Adrenal gland (tissue), 12 donors: ENCODE measurements around the gene FYN. TPM values are rescaled to one million over a fixed set of nuclear protein-coding genes. Genes with fewer than 3 reads are reported as not detected.
A peak's percentile ranks its signal among the peaks of the same experiment; 100 is the strongest.

Experiments used
- DNase-seq, 7 donors: peaks; one replicate each; pipeline ENCODE4 v3.0.0-alpha.2; 2019 to 2020
- H3K27ac ChIP-seq, 5 donors: fragments of 200-600 bp; sonication (generic) in 4 of 5; 1 replicate in 3 of 5; 2 replicates in 2 of 5; pipeline versions ENCODE4 v1.5.1 to v1.8.0; 2016 to 2020; ENCODE audit warnings: mild to moderate bottlenecking in 1 of 5
- H3K27me3 ChIP-seq: fragments of 200-600 bp; 2 replicates; pipeline ENCODE4 v1.8.0; 2021
- H3K36me3 ChIP-seq, 2 donors: fragments of 200-600 bp; replicated peaks in 1 of 2; 1 replicate in 1 of 2; 2 replicates in 1 of 2; pipeline versions ENCODE4 v1.5.1 to v1.8.0; 2018 to 2022
- H3K4me1 ChIP-seq, 2 donors: fragments of 200-600 bp; replicated peaks in 1 of 2; 1 replicate in 1 of 2; 2 replicates in 1 of 2; pipeline versions ENCODE4 v1.5.1 to v1.8.0; 2018 to 2021
- H3K4me3 ChIP-seq, 4 donors: fragments of 200-600 bp; sonication (generic) in 3 of 4; one replicate each; pipeline ENCODE4 v1.5.1; 2016 to 2018
- H3K9me3 ChIP-seq, 3 donors: fragments of 200-600 bp; sonication (generic) in 1 of 3; replicated peaks in 1 of 3; 1 replicate in 2 of 3; 2 replicates in 1 of 3; pipeline versions ENCODE4 v1.5.1 to v1.8.0; 2016 to 2021
- CTCF ChIP-seq, 6 experiments: fragments of 450-650 bp in 4 of 6; fragments of 200-600 bp in 2 of 6; sonication (generic) in 1 of 6; IDR thresholded peaks; 1 replicate in 5 of 6; 2 replicates in 1 of 6; pipeline versions ENCODE4 v1.5.1 to v1.8.0; 2016 to 2021; ENCODE audit warnings: antibody characterized with exemption in 6 of 6, mild to moderate bottlenecking in 2 of 6, moderate library complexity in 1 of 6
- POLR2A ChIP-seq, 2 donors: fragments of 450-650 bp; IDR thresholded peaks; one replicate each; pipeline ENCODE4 v1.6.1; 2017; ENCODE audit warnings: antibody characterized with exemption in 2 of 2, mild to moderate bottlenecking in 2 of 2, moderate library complexity in 1 of 2
- WGBS, 4 donors: extraction: QIAGEN DNeasy Blood & Tissue Kit in 2 of 4; methylation state at CpG; one replicate each; pipeline versions ENCODE4 v1.1.5 to v1.1.7; 2013 to 2017; 5-methylcytosine and 5-hydroxymethylcytosine counted together
- intact Hi-C, 2 donors: fragments of 100-400 bp; cut with DNase I; formaldehyde crosslinking; loops; one replicate each; pipeline versions ENCODE4 v1.14.1 to v1.15.0; 2022 to 2023
- polyA plus RNA-seq, 3 donors: library from polyadenylated mRNA; stranded (reverse); fragments of 200-250 nt in 2 of 3; fragments of 350-450 nt in 1 of 3; fragmentation: Illumina TruSeq in 1 of 3; extraction: RNeasy Lipid Tissue Mini Kit (QIAGEN cat#74804) in 1 of 3; gene quantifications; one replicate each; pipeline ENCODE4 v1.2.3, GENCODE V29; 2013 to 2014
- total RNA-seq, 9 donors: library from RNA; depleted of rRNA in 4 of 9; stranded (reverse); fragments of >200 nt in 4 of 9; fragments of 120-200 nt in 1 of 9; fragmentation: NEBNext Ultra II Directional in 1 of 9; extraction: Animal tissue kit (Norgen Biotek cat#: 25700) in 1 of 9; gene quantifications; one replicate each; pipeline versions ENCODE4 v1.1.0 to v1.2.4, GENCODE V29; 2013 to 2023
- donor health status: healthy with polysubstance abuse.
- donor health status: Bipolar disorder and iron deficiency.
- donor health status: DM: yes; HTN: yes; CAD: no.
- donor health status: DM: no; HTN: no; CAD: no.
- donor health status: DM: no; HTN: no; CAD: no.
- donor health status: DM: yes; HTN: yes; CAD: no.

The FYN gene
- total and polyA plus RNA-seq, 12 donors: 10.7 to 36.5 (median 19.8) TPM

GRCh38 chr6:111664565-111665030, 208.7 kb downstream of the FYN start:
- H3K9me3 ChIP-seq: no peaks in the 10 kb centered on the region
- TF ChIP-seq POLR2A (IDR thresholded peaks at IDR 0.05) (no peak), CTCF (IDR thresholded peaks at IDR 0.05) (no peak)
- no peak for DNase-seq
- peak overlapping the region in 2 of 5 donors; percentile 75 to 85 for H3K27ac ChIP-seq
- H3K36me3 ChIP-seq: no peaks in the 10 kb centered on the region
- intact Hi-C loops: no loop called here
- peaks cover 0 to 31% of the 10 kb centered on the region in 2 donors for H3K4me1 ChIP-seq
- no peak overlapping the region for H3K4me3 ChIP-seq
- WGBS, 4 donors: 80 to 91% (median 81%) methylated on average over 7 of the region's 7 CpGs
- H3K27me3 ChIP-seq: no peaks in the 10 kb centered on the region

DNA sequence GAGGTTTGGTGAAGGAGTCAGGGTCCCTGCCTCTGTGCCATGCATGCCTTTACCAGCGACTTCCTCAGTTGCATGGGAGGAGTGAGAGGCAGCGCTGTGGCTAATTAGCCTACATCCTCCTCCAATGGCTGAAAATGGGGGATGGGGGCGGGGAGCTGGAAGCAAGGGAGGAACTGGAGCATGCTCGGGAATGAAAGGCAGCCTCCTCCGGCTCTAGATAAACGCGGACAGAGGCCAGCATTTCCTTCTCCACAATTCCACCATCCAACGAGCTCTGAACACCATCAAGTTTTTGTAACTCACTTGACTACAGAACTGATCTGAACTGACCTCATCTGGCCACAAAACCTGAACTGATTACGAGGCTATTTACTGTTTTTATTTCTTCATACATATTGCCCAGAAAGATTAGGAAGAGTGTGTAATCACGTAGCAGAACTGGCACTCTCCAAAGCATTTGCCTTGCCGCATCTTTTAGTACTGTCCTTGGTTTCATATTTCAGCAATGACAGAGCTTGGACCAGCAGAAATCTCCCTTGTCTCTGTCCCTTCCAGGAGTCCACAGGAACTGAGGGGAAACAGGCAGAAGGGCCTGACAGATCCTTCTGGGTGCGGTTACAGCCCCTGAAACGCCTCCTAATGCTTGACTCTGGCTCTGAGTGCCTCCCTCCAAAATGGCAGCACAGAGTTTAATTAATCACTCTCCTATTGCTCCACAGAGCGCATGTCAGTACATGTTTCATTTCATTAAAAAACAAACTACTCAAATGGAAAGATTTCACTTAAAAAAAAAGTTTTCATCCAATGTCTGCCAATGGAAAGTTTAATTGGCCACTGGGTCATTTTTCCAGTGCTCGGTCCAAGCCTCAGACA, 209.3 kb downstream of the FYN start:
- peak; percentile 41 to 70 (median 58) for DNase-seq
- 44 to 59% (median 49%) methylated on average over 15 of the region's 15 CpGs for WGBS, 4 donors
- intact Hi-C loops: no loop called here

GRCh38 chr6:111662794-111663593, 210.3 kb downstream of the FYN start:
- Histone ChIP-seq H3K27me3 (no peaks in the 10 kb centered on the region), H3K9me3 (no peaks in the 10 kb centered on the region), H3K4me1 (peaks cover 0 to 34% of the 10 kb centered on the region in 2 donors), H3K27ac (peak overlapping the region in 3 of 5 donors; percentile 29 to 85 (median 75)), H3K36me3 (no peaks in the 10 kb centered on the region), H3K4me3 (no peak overlapping the region)
- 70 to 76% (median 71%) methylated on average over 12 of the region's 12 CpGs for WGBS, 4 donors
- intact Hi-C loops: no loop called here
- DNase-seq: no peak
- TF ChIP-seq POLR2A (IDR thresholded peaks at IDR 0.05) (no peak), CTCF (IDR thresholded peaks at IDR 0.05) (no peak)

More for the DNA sequence above, 209.3 kb downstream of the FYN start:
- Histone ChIP-seq H3K27me3 (no peaks in the 10 kb centered on the region), H3K4me1 (peaks cover 0 to 31% of the 10 kb centered on the region in 2 donors), H3K4me3 (peak overlapping the region in 1 of 4 donors; percentile 9), H3K9me3 (no peaks in the 10 kb centered on the region), H3K27ac (peak overlapping the region in 4 of 5 donors; percentile 11 to 85 (median 52)), H3K36me3 (no peaks in the 10 kb centered on the region)
- TF ChIP-seq POLR2A (IDR thresholded peaks at IDR 0.05) (no peak), CTCF (IDR thresholded peaks at IDR 0.05) (no peak)
